GM23338 (cell line): ENCODE data around the gene LIX1. TPM values are rescaled to one million over a fixed set of nuclear protein-coding genes. Genes with fewer than 3 reads are reported as not detected.

Source experiments
- ATAC-seq: fragments of 200-7000 bp; cut with Tn5 transposase; 3 replicates; pipeline ENCODE4 v1.9.1; 2020
- DNase-seq: peaks from one replicate; pipeline ENCODE4 v3.0.0-alpha.2; 2015; ENCODE audit warnings: low spot score
- H2AFZ ChIP-seq: fragments of 200-600 bp; sonication (generic); 2 replicates; pipeline ENCODE4 v1.8.0; 2016; ENCODE audit warnings: antibody characterized with exemption, mild to moderate bottlenecking, moderate library complexity
- H3F3A ChIP-seq: fragments of 200-600 bp; sonication (generic); replicated peaks from 2 replicates; pipeline ENCODE4 v1.8.0; 2017; ENCODE audit warnings: antibody characterized with exemption, mixed run types, low read depth
- H3K27ac ChIP-seq: fragments of 200-600 bp; sonication (generic); 2 replicates; pipeline ENCODE4 v1.6.1; 2016; ENCODE audit warnings: low read depth
- H3K27me3 ChIP-seq: fragments of 200-600 bp; sonication (generic); 2 replicates; pipeline ENCODE4 v1.8.0; 2016; ENCODE audit warnings: mild to moderate bottlenecking, mixed run types, moderate library complexity; ENCODE audit not compliant: insufficient read depth
- H3K36me3 ChIP-seq: fragments of 200-600 bp; sonication (generic); 2 replicates; pipeline ENCODE4 v1.8.0; 2016; ENCODE audit warnings: mild to moderate bottlenecking; ENCODE audit not compliant: insufficient read depth
- H3K4me1 ChIP-seq: fragments of 200-600 bp; sonication (generic); 2 replicates; pipeline ENCODE4 v1.8.0; 2016; ENCODE audit warnings: mild to moderate bottlenecking, moderate library complexity; ENCODE audit not compliant: insufficient read depth
- H3K4me2 ChIP-seq: fragments of 200-600 bp; sonication (generic); 2 replicates; pipeline ENCODE4 v1.7.1; 2017; ENCODE audit warnings: mixed run types
- H3K4me3 ChIP-seq: fragments of 200-600 bp; sonication (generic); 2 replicates; pipeline ENCODE4 v1.6.1; 2016; ENCODE audit warnings: mixed run types
- H3K79me2 ChIP-seq: fragments of 200-600 bp; sonication (generic); replicated peaks from 2 replicates; pipeline ENCODE4 v1.8.0; 2017; ENCODE audit warnings: mild to moderate bottlenecking; ENCODE audit not compliant: insufficient read depth
- H3K9me2 ChIP-seq: fragments of 200-600 bp; sonication (generic); 2 replicates; pipeline ENCODE4 v1.8.0; 2017; ENCODE audit not compliant: insufficient read depth
- H4K20me1 ChIP-seq: fragments of 200-600 bp; sonication (generic); replicated peaks from 2 replicates; pipeline ENCODE4 v1.8.0; 2017; ENCODE audit warnings: mild to moderate bottlenecking; ENCODE audit not compliant: insufficient read depth
- H3K27ac Mint-ChIP-seq: 2 replicates; pipeline ENCODE4 v1.8.0; 2020; ENCODE audit warnings: inconsistent platforms, mild to moderate bottlenecking, moderate library complexity, mixed read lengths
- H3K27me3 Mint-ChIP-seq: 3 replicates; pipeline ENCODE4 v1.8.0; 2022; ENCODE audit warnings: low read depth, mild to moderate bottlenecking, moderate library complexity, mixed read lengths, inconsistent platforms; ENCODE audit not compliant: insufficient read depth, poor library complexity
- H3K36me3 Mint-ChIP-seq: 3 replicates; pipeline ENCODE4 v1.8.0; 2021; ENCODE audit warnings: low read depth, mild to moderate bottlenecking, inconsistent platforms, moderate library complexity, mixed read lengths
- H3K4me1 Mint-ChIP-seq: 3 replicates; pipeline ENCODE4 v1.8.0; 2020; ENCODE audit warnings: mild to moderate bottlenecking, inconsistent platforms, mixed read lengths
- H3K4me3 Mint-ChIP-seq: 3 replicates; pipeline ENCODE4 v1.8.0; 2021; ENCODE audit warnings: moderate library complexity, mild to moderate bottlenecking, inconsistent platforms, mixed read lengths
- H3K9me3 Mint-ChIP-seq: 3 replicates; pipeline ENCODE4 v1.8.0; 2020; ENCODE audit warnings: moderate library complexity, mild to moderate bottlenecking, inconsistent platforms, mixed read lengths
- CREB1 ChIP-seq: fragments of 250-450 bp; sonication (Bioruptor Pico); IDR thresholded peaks from 2 replicates; pipeline ENCODE4 v1.5.0; 2020; ENCODE audit warnings: low read depth, mild to moderate bottlenecking, moderate library complexity
- CTCF ChIP-seq, 2 experiments: fragments of 200-600 bp in 1 of 2; sonication (generic) in 1 of 2; conservative IDR thresholded peaks; 2 replicates each; pipeline versions ENCODE4 v1.5.1 to v1.6.1; 2016 to 2017; ENCODE audit warnings: antibody characterized with exemption in 2 of 2, low read depth in 2 of 2, mild to moderate bottlenecking in 2 of 2, moderate library complexity in 1 of 2
- ETS1 ChIP-seq: IDR thresholded peaks from 2 replicates; pipeline ENCODE4 v1.6.1; 2016; ENCODE audit warnings: antibody characterized with exemption
- EZH2 ChIP-seq: fragments of 200-600 bp; sonication (generic); IDR thresholded peaks from one replicate; pipeline ENCODE4 v1.8.0; 2017; ENCODE audit warnings: antibody characterized with exemption, mild to moderate bottlenecking, low read depth; ENCODE audit not compliant: unreplicated experiment
- EZH2phosphoT487 ChIP-seq: fragments of 200-600 bp; sonication (generic); IDR thresholded peaks from one replicate; pipeline ENCODE4 v1.8.1; 2018; ENCODE audit warnings: antibody characterized with exemption; ENCODE audit not compliant: unreplicated experiment
- JUNB ChIP-seq: IDR thresholded peaks from one replicate; pipeline ENCODE4 v1.6.1; 2016; ENCODE audit warnings: antibody characterized with exemption; ENCODE audit not compliant: unreplicated experiment
- POLR2AphosphoS5 ChIP-seq: IDR thresholded peaks from 2 replicates; pipeline ENCODE4 v1.6.1; 2016; ENCODE audit warnings: antibody characterized with exemption, low read depth
- STAT1 ChIP-seq: IDR thresholded peaks from one replicate; pipeline ENCODE4 v1.6.1; 2016; ENCODE audit warnings: antibody characterized with exemption; ENCODE audit not compliant: unreplicated experiment
- ZNF114 ChIP-seq: fragments of 250-450 bp; sonication (Bioruptor Pico); IDR thresholded peaks from 2 replicates; pipeline ENCODE4 v1.5.0; 2020; ENCODE audit warnings: mild to moderate bottlenecking, moderate library complexity
- ZNF331 ChIP-seq: fragments of 250-450 bp; sonication (Bioruptor Pico); IDR thresholded peaks from 2 replicates; pipeline ENCODE4 v1.5.0; 2020; ENCODE audit warnings: low read depth, mild to moderate bottlenecking, moderate library complexity
- ZNF462 ChIP-seq: fragments of 250-450 bp; sonication (Bioruptor Pico); IDR thresholded peaks from 2 replicates; pipeline ENCODE4 v1.5.0; 2020; ENCODE audit warnings: mild to moderate bottlenecking, moderate library complexity
- polyA plus RNA-seq: library from polyadenylated mRNA; unstranded; fragments of >200 nt; fragmentation: Nextera tagmentation; extraction: Ambion mirVana; gene quantifications from 2 replicates; pipeline ENCODE4 v1.2.1, GENCODE V29; 2016
- total RNA-seq: library from RNA; depleted of rRNA; stranded (reverse); fragments of >200 nt; shearing (Covaris generic); gene quantifications from 2 replicates; pipeline ENCODE4 v1.2.3, GENCODE V29; 2014
- TF ChIP-seq, protein P1 (sequence below): IDR thresholded peaks from one replicate; pipeline ENCODE4 v1.6.1; 2018; ENCODE audit warnings: antibody characterized with exemption; ENCODE audit not compliant: unreplicated experiment

LIX1 gene
- total and polyA plus RNA-seq, 2 experiments from 2014 or later: 0.13 TPM; not detected in 1

DNA sequence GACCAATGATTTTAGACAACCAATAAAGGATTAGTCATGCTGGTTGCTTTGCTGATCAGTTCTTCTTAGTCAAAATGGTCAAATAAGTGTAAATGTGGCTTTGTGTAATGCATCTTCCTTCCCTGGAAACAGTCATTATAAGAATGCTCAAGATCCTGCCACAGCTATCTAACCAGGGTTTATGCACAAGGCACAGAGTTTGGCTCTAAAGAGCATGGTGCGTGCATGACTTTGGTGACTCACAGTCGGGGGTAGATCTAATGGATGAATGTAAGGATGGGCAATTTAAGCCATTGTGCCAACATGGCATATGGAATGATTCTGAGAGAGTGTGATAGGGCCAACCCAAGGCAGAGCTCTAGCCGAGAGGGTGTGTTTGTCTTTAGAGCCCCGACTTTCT, 6.5 kb downstream of the LIX1 start:
- no peaks in the 10 kb centered on the region for H3K36me3 ChIP-seq
- peaks cover 2% of the 10 kb centered on the region for H3K27me3 Mint-ChIP-seq
- no peak overlapping the region for H3K4me3 Mint-ChIP-seq
- no peak overlapping the region for H3K27ac ChIP-seq
- TF ChIP-seq EZH2 (no peak), POLR2AphosphoS5 (no peak), ZNF331 (CRISPR knock-in tag) (no peak), CTCF (conservative IDR thresholded peaks at IDR 0.05; ENCODE audit: low read depth in 2 of 2) (no peak), ETS1 (no peak), ZNF462 (no peak), STAT1 (no peak), ZNF114 (no peak), JUNB (no peak), EZH2phosphoT487 (no peak), CREB1 (CRISPR knock-in tag) (no peak)
- TF ChIP-seq, protein P1, sequence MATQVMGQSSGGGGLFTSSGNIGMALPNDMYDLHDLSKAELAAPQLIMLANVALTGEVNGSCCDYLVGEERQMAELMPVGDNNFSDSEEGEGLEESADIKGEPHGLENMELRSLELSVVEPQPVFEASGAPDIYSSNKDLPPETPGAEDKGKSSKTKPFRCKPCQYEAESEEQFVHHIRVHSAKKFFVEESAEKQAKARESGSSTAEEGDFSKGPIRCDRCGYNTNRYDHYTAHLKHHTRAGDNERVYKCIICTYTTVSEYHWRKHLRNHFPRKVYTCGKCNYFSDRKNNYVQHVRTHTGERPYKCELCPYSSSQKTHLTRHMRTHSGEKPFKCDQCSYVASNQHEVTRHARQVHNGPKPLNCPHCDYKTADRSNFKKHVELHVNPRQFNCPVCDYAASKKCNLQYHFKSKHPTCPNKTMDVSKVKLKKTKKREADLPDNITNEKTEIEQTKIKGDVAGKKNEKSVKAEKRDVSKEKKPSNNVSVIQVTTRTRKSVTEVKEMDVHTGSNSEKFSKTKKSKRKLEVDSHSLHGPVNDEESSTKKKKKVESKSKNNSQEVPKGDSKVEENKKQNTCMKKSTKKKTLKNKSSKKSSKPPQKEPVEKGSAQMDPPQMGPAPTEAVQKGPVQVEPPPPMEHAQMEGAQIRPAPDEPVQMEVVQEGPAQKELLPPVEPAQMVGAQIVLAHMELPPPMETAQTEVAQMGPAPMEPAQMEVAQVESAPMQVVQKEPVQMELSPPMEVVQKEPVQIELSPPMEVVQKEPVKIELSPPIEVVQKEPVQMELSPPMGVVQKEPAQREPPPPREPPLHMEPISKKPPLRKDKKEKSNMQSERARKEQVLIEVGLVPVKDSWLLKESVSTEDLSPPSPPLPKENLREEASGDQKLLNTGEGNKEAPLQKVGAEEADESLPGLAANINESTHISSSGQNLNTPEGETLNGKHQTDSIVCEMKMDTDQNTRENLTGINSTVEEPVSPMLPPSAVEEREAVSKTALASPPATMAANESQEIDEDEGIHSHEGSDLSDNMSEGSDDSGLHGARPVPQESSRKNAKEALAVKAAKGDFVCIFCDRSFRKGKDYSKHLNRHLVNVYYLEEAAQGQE: no peak
- H3K27me3 ChIP-seq: no peaks in the 10 kb centered on the region
- no peak overlapping the region for H3K4me3 ChIP-seq
- H3K4me1 ChIP-seq: peaks cover 12% of the 10 kb centered on the region
- no peaks in the 10 kb centered on the region for H3K9me2 ChIP-seq
- H2AFZ ChIP-seq: no peak overlapping the region
- H3K27ac Mint-ChIP-seq: no peak overlapping the region; the same call in 1 of the 2 replicates
- peaks cover 21% of the 10 kb centered on the region for H3K4me1 Mint-ChIP-seq
- H3F3A ChIP-seq: no peaks in the 10 kb centered on the region
- no peaks in the 10 kb centered on the region for H3K36me3 Mint-ChIP-seq
- H3K9me3 Mint-ChIP-seq: no peaks in the 10 kb centered on the region
- ATAC-seq (no peak), DNase-seq (no peak)
- no peak overlapping the region for H3K4me2 ChIP-seq
- no peaks in the 10 kb centered on the region for H4K20me1 ChIP-seq
- no peaks in the 10 kb centered on the region for H3K79me2 ChIP-seq
